GM12875 (cell line): Measurements from ENCODE around the gene MCTP1.

Source experiments
- H3K4me3 ChIP-seq: one replicate; pipeline ENCODE4 v1.5.1; 2011; ENCODE audit warnings: low read depth, low read length, control low read depth
- TF ChIP-seq, protein P1 (sequence below): IDR thresholded peaks from 2 replicates; pipeline ENCODE4 v1.5.1; 2011; ENCODE audit warnings: low read depth, mild to moderate bottlenecking, control low read depth, inconsistent platforms, low read length, moderate library complexity, borderline replicate concordance; ENCODE audit not compliant: insufficient read depth

Gene MCTP1

DNA sequence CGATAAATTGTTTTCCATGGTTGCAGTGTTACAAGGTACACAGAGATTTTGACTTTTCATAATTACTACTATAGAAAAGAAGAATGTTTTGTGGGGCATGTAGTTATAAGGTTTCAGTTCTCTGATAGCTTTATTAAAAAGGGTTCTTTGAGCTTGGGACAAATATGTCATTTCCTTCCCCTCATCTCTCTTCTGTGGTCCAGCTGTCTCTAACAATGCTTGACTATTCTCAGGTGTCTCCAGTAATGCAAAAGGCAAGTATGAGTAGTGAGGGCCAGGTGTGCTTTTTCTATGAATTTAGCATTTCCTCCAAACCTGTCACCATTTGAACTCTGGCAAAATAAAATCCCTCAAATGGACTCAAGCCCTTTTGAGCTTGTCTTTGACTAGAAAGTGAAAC, 582.2 kb downstream of the MCTP1 start:
- TF ChIP-seq, protein P1, sequence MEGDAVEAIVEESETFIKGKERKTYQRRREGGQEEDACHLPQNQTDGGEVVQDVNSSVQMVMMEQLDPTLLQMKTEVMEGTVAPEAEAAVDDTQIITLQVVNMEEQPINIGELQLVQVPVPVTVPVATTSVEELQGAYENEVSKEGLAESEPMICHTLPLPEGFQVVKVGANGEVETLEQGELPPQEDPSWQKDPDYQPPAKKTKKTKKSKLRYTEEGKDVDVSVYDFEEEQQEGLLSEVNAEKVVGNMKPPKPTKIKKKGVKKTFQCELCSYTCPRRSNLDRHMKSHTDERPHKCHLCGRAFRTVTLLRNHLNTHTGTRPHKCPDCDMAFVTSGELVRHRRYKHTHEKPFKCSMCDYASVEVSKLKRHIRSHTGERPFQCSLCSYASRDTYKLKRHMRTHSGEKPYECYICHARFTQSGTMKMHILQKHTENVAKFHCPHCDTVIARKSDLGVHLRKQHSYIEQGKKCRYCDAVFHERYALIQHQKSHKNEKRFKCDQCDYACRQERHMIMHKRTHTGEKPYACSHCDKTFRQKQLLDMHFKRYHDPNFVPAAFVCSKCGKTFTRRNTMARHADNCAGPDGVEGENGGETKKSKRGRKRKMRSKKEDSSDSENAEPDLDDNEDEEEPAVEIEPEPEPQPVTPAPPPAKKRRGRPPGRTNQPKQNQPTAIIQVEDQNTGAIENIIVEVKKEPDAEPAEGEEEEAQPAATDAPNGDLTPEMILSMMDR: no peak
- no peak overlapping the region for H3K4me3 ChIP-seq

DNA sequence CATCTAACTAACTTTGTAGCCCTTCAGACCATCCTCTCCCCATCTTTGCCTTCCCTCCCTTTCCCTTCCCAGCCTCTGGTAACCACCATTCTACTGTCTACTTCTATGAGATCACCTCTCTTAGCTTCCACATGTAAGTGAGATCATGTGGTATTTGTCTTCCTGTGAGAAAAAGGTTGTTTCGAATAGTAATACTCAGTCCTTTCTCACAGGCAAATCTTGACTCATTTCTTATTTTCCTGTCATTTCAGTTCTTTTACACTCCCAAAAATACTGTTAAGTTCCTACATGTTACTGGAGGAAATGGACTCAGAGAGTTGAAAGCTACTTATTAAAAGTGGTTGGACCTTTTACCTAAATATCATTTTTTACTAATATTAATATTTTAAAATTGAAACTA, 584.3 kb downstream of the MCTP1 start:
- TF ChIP-seq, protein P1: no peak
- H3K4me3 ChIP-seq: no peak overlapping the region

DNA sequence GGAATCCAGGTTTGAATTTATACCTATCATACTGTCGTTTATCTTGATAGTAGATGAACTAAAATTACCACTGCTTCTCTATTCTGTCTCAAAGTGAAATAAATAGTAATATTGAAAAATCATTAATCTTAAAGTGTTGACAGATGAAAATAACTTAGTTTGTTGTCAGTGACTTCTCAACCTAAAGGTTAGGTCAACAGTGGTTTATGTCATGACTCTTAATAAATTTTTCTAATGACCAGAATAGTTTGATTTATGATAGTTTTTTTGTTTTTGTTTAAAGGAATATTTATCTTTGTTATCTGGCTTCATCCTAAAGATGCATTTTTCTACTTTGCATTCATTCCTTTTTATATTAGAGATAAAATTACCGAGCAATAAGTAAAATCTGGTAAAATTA, 585.3 kb downstream of the MCTP1 start:
- H3K4me3 ChIP-seq: no peak overlapping the region
- TF ChIP-seq, protein P1: no peak

DNA sequence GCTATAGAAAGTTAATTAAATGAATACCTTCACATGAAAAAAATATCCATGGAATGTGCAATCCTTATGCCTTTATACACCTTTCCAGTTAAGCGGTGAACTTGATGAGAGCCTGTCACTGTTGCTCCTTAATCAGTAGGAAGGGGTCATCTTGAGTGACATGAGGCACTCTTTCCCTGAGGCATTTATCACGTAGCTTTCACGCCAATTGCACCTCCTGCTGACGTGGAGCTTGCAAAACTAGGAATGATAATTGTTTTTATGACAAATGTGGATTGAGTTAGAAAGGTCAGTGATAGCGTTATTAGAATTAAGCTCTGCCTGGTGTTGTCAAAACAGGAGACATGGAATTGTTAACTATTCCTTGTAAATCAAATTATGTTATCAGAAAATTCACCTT, 586.7 kb downstream of the MCTP1 start:
- TF ChIP-seq, protein P1: no peak
- H3K4me3 ChIP-seq: no peak overlapping the region

DNA sequence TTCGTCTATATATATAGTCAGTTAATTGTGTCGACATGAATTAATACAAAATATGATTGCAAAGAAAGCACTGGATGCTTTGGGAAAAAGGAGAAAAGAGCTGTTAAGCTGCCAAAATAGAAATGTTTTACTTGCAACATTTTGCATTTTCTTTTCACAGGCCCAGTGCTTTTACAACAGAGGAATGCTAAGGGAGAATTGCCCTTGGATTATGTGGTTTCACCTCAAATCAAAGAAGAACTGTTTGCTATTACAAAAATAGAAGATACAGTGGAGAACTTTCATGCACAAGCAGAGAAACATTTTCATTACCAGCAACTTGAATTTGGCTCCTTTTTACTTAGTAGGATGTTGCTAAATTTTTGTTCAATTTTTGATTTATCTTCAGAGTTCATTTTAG, 590.2 kb downstream of the MCTP1 start:
- TF ChIP-seq, protein P1: no peak
- no peak overlapping the region for H3K4me3 ChIP-seq

DNA sequence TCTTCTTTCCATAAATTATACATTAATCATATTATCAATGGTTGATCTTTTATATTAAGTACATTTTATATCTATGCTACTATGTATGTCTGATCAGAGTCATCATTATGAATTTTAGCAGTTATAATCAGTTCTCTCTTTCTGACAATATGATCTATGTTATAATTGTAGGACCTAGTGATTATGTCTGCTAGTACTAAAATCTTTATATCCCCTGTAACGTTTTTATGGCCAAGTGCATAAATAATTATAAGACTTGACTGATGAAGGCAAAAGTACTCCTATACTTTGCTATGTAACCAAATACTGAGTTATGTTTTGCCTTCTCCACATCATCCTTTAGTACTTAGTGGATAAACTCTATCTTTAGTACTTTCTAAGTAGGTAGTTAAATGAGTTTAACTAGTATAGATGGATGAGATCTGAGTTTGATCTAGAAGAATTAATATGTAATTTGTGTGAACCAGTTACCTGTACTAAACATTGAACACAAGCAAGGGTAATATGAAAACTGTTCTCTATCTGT, 591.0 kb downstream of the MCTP1 start:
- TF ChIP-seq, protein P1: no peak
- H3K4me3 ChIP-seq: no peak overlapping the region

DNA sequence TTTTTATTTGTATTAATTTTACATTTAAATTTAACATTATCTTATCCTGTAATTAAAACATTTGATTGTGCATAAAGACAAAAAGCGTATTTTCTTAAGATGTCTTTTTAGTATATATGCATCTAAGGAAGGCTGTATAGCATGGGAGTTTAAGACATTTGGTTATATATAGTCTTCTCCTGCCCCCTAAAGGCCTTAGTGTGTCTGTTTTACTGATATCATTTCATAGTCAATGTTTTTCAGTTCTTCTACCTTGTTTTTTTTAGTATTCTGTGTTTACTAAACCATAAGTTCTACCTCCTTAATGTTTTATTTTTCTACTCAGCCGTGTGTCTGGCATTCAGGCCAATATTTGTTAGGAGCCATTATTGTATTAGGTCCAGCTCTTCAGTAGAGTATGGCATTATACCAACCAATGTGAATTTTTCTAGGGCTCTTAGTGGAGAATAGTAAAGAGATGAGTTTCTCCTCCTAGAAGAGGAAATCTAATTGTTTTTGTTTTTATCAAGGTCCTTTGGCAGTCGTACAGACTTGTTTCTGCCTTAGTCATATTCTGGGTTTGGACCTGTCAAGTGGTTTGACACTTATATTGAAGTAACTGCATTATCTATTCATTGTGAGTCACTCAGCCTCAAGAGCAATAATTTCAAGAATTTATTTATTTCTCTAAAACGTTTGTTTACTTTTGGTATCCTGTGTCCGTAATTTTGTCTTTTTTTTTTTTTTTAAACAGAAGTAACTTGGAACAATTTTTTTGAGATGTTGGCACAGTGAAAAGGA, 591.7 kb downstream of the MCTP1 start:
- TF ChIP-seq, protein P1: no peak
- H3K4me3 ChIP-seq: no peak overlapping the region
